Brain microvascular endothelial cell (primary cell): ENCODE measurements around the gene PLBD2.

Experiments used
- DNase-seq: peaks from one replicate; pipeline ENCODE4 v3.0.0-alpha.2; 2020
- H3K27ac ChIP-seq: fragments of 250-450 bp; sonication (Bioruptor Pico); 2 replicates; pipeline ENCODE4 v1.5.1; 2020; ENCODE audit warnings: mild to moderate bottlenecking, moderate library complexity
- H3K27me3 ChIP-seq: fragments of 250-450 bp; sonication (Bioruptor Pico); replicated peaks from 2 replicates; pipeline ENCODE4 v1.5.1; 2020; ENCODE audit warnings: mild to moderate bottlenecking
- H3K36me3 ChIP-seq: fragments of 250-450 bp; sonication (Bioruptor Pico); replicated peaks from 2 replicates; pipeline ENCODE4 v1.5.1; 2020; ENCODE audit warnings: mild to moderate bottlenecking
- H3K4me3 ChIP-seq: 2 replicates; pipeline ENCODE4 v1.5.1; 2011; ENCODE audit warnings: low read depth, mild to moderate bottlenecking, control low read depth, low read length, moderate library complexity
- CTCF ChIP-seq: IDR thresholded peaks from 2 replicates; pipeline ENCODE4 v1.5.1; 2011; ENCODE audit warnings: low read depth, mild to moderate bottlenecking, moderate library complexity, low read length, control low read depth, inconsistent platforms; ENCODE audit errors: missing control alignments
- in situ Hi-C: cut with HindIII; loops from 2 replicates; pipeline ENCODE4 v1.10.0; 2017; ENCODE audit warnings: low sequenced_read_pairs, low pct_ligation_motif_present

The PLBD2 gene

DNA sequence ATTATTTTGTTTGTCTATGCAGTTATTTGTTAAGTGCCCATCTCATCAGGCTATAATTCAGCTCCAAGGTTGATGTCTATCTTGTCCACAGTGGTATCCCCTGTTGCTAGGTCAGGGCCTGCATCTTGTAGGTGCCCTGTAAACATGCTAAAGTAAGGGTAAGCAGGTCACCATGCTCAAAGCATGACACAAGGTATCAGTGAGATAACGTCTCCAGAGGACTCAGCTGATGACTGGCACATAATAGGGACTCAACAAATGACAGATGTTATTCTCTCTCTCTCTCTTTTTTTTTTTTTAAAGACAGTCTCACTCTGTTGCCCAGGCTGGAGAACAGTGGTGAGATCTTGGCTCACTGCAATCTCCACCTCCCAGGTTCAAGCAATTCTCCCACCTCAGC, 66.1 kb downstream of the PLBD2 start:
- Histone ChIP-seq H3K4me3 (no peak overlapping the region), H3K27me3 (no peaks in the 10 kb centered on the region), H3K27ac (no peak overlapping the region), H3K36me3 (no peaks in the 10 kb centered on the region)
- DNase-seq = no peak
- in situ Hi-C loops = no loop called here
- TF ChIP-seq CTCF = no peak

DNA sequence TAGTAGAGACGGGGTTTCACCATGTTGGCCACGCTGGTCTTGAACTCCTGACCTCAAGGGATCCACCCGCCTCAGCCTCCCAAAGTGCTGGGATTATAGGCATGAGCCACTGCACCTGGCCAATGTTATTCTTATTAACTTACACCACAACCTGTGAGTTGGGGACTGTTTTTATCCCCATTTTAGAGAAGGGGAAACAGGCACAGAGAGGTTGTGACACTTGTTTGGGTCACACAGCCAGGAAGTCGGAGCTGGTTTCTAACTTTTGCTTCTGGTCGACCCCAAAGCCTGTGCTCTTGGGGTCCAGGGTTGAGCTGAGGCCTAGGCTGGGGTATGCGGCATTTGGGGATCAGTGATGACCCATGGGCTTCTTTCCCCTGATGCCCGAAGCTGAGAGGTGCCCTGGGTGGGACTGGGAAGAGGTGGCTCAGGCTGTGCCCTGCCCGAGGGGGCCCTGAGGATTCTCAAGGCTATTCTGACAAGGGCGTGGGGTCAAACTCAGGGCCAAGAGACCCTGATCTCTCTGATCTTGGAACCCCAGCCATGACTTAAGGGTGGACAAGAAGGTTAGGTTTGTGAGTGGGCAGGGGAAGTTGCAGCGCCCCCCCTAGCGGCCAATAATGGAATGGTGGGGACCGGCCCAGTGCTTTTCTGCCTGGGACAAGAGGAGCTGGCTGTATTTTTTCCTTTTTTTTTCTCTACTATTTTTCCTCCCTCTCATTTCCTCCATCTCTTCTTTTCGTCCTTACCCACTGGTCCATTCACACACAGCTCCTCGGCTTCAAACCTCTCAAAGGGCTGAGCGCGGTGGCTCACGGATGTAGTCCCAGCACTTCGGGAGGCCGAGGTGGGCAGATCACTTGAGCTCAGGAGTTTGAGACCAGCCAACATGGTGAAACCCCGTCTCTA, 66.8 kb downstream of the PLBD2 start:
- H3K27me3 ChIP-seq = no peaks in the 10 kb centered on the region
- H3K36me3 ChIP-seq = no peaks in the 10 kb centered on the region
- peak; percentile 94 for TF ChIP-seq CTCF
- DNase-seq = peak; percentile 71
- no peak overlapping the region for H3K4me3 ChIP-seq
- in situ Hi-C loops = no loop called here
- no peak overlapping the region for H3K27ac ChIP-seq

- Histone ChIP-seq H3K36me3 (no peaks in the 10 kb centered on the region), H3K27me3 (no peaks in the 10 kb centered on the region), H3K27ac (no peak overlapping the region), H3K4me3 (no peak overlapping the region)
- in situ Hi-C loops = no loop called here
- TF ChIP-seq CTCF = no peak
- DNase-seq = no peak
These were observed 67.6 kb downstream of the PLBD2 start for GRCh38 chr12:113425960-113426453.

- no peak overlapping the region for H3K27ac ChIP-seq
- no peak for TF ChIP-seq CTCF
- no peak for DNase-seq
- in situ Hi-C loops = no loop called here
- no peak overlapping the region for H3K4me3 ChIP-seq
- H3K27me3 ChIP-seq = no peaks in the 10 kb centered on the region
- H3K36me3 ChIP-seq = no peaks in the 10 kb centered on the region
These were observed 69.5 kb downstream of the PLBD2 start for GRCh38 chr12:113427882-113428281.

DNA sequence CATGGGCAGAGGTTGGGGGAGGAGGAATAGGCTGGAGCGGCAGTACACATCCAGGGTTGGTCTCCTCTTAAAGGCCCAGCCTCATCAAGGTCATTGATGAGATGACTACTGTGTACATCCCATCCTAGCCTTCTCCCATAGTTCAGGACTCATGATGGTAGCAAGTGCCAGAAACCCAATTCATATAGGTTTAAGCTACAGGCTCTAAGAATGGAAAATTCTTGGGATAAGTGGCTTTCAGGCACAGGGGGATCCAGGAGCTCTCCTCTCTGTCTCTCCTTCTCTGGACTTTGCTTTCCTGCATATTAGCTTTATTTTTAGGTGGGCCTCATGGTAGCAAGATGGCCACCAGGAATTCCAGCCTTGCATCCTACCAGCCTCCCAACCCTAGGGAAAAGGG, 70.1 kb downstream of the PLBD2 start:
- no peak overlapping the region for H3K27ac ChIP-seq
- no peaks in the 10 kb centered on the region for H3K27me3 ChIP-seq
- TF ChIP-seq CTCF = no peak
- DNase-seq = no peak
- in situ Hi-C loops = no loop called here
- H3K4me3 ChIP-seq = no peak overlapping the region
- no peaks in the 10 kb centered on the region for H3K36me3 ChIP-seq

DNA sequence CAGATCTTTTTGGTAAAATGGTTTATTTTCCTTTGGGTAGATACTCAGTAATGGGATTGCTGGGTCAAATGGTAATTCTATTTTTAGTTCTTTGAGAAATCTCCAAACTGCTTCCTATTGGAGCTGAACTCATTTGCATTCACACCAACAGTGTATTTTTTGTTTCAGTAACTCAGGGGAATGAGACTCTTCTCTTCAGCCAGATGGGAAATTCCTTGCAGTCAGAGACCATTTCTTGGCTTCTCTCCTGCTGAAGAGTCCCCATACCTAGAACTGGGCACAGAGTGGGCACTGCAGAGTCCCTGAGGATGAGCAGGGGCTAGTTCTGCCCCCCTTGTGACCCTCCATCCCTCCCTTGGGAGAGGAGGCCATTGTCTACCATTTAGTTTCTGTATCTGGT, 74.6 kb downstream of the PLBD2 start:
- TF ChIP-seq CTCF = no peak
- DNase-seq = no peak
- Histone ChIP-seq H3K36me3 (no peaks in the 10 kb centered on the region), H3K4me3 (no peak overlapping the region), H3K27ac (no peak overlapping the region), H3K27me3 (no peaks in the 10 kb centered on the region)
- in situ Hi-C loops = no loop called here
